GM12872 (cell line): Measurements from ENCODE around the gene BBS9.

ENCODE experiments used
- CTCF ChIP-seq: IDR thresholded peaks from 3 replicates; pipeline ENCODE4 v1.5.1; 2011; ENCODE audit warnings: low read depth, mild to moderate bottlenecking, low read length, moderate library complexity; ENCODE audit not compliant: insufficient read depth

The BBS9 gene

DNA sequence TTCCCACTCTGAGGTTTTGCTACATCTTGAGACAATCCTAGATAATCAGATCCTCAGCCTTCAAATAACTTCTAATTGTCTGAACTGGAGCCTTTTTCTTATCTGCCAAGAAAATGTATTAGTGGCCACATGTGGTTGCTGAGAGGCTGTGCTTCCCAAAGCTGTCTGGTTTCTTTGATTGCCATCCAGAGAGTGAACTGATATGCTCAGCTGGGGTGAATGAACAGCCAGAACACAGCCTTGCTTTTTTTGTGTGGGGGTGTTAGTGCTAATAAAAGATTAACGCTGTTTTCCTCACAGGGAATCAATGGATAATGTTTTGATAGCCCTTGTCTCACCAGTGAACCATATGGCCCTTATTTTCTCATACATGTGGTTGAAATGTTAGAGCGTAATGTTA lies 66.9 kb downstream of the BBS9 start:
- TF ChIP-seq CTCF, result no peak

DNA sequence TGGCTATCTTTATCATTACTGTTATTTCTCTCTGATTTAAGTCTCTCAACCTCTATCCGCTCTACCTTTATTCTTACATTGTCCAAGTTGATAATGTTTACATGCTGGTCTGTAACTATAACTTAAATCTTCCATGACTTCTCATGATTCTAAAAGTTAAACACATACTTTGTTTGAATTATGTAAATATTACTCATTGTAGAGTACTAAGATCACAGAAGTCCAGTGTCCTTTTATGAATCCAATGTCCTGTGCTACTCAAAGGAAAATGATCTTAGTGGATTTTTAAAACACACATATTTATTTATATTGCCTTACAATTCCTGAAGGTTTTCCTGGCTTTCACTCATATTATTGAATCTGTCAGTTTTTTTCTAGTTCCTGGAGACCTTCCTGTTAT lies 70.9 kb downstream of the BBS9 start:
- no peak for TF ChIP-seq CTCF

DNA sequence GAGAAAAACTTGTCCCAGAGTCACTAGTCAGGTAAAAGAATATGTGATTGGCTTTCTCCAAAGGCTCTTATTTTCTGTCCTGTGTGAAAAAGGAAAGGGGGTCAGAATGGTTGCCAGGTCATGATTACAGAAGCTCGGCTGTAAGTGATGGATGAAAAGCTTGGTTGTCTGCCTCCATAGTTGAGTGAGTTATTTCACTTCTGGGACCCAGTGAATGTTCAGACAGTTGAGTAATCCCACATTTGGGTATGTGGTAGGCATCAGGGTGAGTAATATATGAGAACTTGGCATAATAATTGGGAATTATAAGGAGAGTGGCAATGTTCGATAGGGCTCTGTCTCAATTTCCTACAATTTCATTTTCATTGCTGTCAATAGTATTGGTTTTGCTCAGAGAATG lies 72.5 kb downstream of the BBS9 start:
- no peak for TF ChIP-seq CTCF

DNA sequence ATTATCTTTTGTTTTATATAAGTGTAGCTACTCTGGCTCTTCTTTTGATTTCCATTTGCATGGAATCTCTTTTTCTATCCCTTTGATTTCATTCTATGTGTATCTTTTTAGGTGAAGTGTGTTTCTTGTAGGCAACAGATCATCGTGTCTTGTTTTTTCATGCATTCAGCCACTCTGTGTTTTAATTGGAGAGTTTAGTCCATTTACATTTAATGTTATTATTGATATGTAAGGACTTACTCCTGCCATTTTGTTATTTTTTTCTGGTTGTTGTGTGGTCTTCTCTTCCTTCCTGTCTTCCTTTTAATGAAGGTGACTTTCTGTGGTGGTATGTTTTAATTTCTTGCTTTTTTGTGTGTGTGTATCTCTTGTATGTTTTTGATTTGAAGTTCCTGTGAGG lies 81.6 kb downstream of the BBS9 start:
- TF ChIP-seq CTCF, result no peak

DNA sequence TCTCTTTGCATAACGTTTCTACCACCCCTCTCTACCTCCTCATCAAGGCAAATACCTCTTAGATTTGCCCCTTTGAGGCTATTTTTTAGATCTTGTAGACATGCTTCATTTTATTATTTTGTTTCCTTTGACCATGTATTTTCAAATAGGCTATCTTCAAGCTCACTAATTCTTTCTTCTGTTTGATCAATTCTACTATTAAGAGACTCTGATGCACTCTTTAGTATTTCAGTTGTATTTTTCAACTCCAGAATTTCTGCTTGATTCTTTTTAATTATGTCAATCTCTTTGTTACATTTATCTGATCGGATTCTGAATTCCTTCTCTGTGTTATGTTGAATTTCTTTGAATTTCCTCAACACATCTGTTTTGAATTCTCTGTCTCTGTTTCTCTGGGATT lies 82.8 kb downstream of the BBS9 start:
- no peak for TF ChIP-seq CTCF

- TF ChIP-seq CTCF, result no peak
These were observed 86.6 kb downstream of the BBS9 start for GRCh38 chr7:33215992-33216391.

DNA sequence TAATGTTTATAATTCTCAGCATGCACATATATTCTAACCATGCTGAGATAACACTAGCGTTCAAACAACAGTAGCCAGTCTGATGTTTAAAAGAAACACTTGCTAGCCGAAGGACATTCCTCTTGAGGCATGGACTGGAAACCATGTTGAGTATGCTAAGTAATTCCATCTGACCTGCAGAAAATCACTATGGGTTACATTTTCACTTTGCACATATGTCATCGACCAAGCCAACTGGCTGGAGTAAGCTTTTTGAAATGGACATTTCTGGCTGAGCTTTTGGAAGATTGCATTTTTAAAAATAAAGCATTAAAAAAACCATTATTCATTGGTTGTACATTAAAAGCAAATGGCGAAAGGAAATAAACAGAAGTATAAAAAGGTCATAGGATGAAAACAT lies 88.2 kb downstream of the BBS9 start:
- no peak for TF ChIP-seq CTCF

GRCh38 chr7:33220231-33220630 lies 90.9 kb downstream of the BBS9 start:
- no peak for TF ChIP-seq CTCF
